Measurements from ENCODE around the gene HSPA1A.

- TF ChIP-seq, protein P1, sequence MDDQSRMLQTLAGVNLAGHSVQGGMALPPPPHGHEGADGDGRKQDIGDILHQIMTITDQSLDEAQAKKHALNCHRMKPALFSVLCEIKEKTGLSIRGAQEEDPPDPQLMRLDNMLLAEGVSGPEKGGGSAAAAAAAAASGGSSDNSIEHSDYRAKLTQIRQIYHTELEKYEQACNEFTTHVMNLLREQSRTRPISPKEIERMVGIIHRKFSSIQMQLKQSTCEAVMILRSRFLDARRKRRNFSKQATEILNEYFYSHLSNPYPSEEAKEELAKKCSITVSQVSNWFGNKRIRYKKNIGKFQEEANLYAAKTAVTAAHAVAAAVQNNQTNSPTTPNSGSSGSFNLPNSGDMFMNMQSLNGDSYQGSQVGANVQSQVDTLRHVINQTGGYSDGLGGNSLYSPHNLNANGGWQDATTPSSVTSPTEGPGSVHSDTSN (CRISPR knock-in tag; IDR thresholded peaks at IDR 0.05) = no peak
- TF ChIP-seq CTCF (tag by site-specific recombination; IDR thresholded peaks at IDR 0.05) = no peak
- no peak for TF ChIP-seq ZNF174 (tag by site-specific recombination; IDR thresholded peaks at IDR 0.05)
- TF ChIP-seq TCF7L2 (IDR thresholded peaks at IDR 0.05; ENCODE audit: borderline replicate concordance, low read depth, low read length) = no peak
- TF ChIP-seq YY1 (tag by site-specific recombination; IDR thresholded peaks at IDR 0.05) = no peak
- TF ChIP-seq IKZF3 (tag by site-specific recombination; IDR thresholded peaks at IDR 0.05) = no peak
- no peak for TF ChIP-seq ZNF555 (tag by site-specific recombination; conservative IDR thresholded peaks at IDR 0.05)
- TF ChIP-seq ELK4 (IDR thresholded peaks at IDR 0.05; ENCODE audit: borderline replicate concordance, low read depth, low read length) = no peak
- no peak for TF ChIP-seq ZBTB1 (tag by site-specific recombination; IDR thresholded peaks at IDR 0.05)
These were observed 35.4 kb upstream of the HSPA1A start for GRCh38 chr6:31779908-31780307.

All from HEK293 (cell line).